Ammon's horn (tissue), 1 donor: ENCODE measurements around the gene PM20D2.

ENCODE experiments used
- DNase-seq: peaks from one replicate; pipeline ENCODE4 v3.0.0-alpha.2; 2016; ENCODE audit warnings: low spot score

PM20D2 gene

GRCh38 chr6:89204096-89204495 lies 58.2 kb downstream of the PM20D2 start:
- no peak for DNase-seq

GRCh38 chr6:89205819-89206218 lies 60.0 kb downstream of the PM20D2 start:
- DNase-seq = no peak

- DNase-seq = peak; percentile 17
These were observed 62.7 kb downstream of the PM20D2 start for GRCh38 chr6:89208551-89208950.

- DNase-seq = no peak
These were observed 63.6 kb downstream of the PM20D2 start for GRCh38 chr6:89209457-89209856.

- DNase-seq = no peak
These were observed 66.6 kb downstream of the PM20D2 start for GRCh38 chr6:89212472-89212871.

GRCh38 chr6:89214197-89214596 lies 68.3 kb downstream of the PM20D2 start:
- DNase-seq = no peak
